HL-60/S4 treated with phorbol 12-myristate 13-acetate at 8.2 ng/mL for 4 days and 3 days (cell line): ENCODE data around the gene NXPH3.

Source experiments
- in situ Hi-C: fragments of 300-500 bp; cut with MboI; formaldehyde crosslinking; loops from 2 replicates; pipeline ENCODE4 v1.15.0; 2022; ENCODE audit warnings: low sequenced_read_pairs

NXPH3 gene

DNA sequence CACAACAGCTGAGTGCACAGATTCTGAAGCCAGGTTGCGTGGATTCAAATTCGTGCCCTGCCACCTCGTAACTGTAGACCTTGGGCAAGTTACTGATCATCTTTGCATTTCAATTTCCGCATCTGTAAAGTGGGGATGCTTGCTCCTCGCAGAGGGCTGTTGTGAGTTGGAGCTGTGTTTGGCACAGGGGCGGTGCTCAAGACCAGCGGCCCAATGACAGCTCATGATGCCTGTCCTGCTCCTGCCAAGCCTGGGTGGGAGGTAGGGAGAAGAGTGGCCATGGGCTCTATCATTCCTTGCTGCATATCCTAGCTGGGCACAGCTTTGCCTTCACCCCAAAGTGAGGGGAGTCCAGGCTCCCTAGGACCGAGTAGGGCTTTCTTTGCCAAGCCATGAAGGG, 12.6 kb downstream of the NXPH3 start:
- in situ Hi-C loops: no loop called here

GRCh38 chr17:49588726-49589576, 13.3 kb downstream of the NXPH3 start:
- in situ Hi-C loops: no loop called here

GRCh38 chr17:49589577-49589927, 13.9 kb downstream of the NXPH3 start:
- in situ Hi-C loops: no loop called here

DNA sequence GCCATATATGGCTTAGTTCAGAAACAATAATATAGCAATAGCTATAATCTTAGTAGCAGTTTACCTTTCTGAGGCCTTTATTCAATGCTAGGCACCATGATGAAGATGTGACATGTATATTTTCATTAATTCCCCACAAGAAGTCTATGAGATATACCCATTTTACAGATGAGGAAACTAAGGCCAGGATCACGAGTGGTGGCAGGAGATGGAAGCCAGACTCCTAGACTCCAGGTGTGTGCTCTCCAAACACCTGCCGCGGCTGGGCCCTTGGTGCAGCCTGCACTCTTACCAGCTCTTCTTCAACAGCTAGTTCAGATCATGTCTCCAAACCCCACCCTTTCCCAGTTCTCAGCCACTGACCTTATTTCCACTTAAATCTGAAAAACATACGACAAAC, 15.2 kb downstream of the NXPH3 start:
- in situ Hi-C loops: no loop called here

DNA sequence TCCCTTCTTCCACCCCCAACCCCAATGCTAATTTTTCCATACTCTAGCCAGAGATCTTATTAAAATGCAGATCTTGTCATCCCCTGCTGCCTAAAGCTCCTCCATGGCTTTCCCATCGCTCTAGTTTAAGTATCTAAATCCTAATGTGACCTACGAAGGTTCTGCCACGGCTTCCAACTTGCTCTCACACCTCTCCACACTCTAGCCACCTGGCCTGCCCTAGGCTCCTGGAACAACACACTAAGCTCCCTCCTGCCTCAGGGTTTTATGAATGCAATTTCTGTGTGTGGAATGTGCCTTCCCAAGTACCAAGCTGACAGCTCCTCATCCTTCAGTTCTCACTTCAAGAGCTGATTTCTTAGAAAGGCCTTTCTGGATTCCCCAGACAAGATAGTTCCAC, 16.6 kb downstream of the NXPH3 start:
- in situ Hi-C loops: no loop called here

DNA sequence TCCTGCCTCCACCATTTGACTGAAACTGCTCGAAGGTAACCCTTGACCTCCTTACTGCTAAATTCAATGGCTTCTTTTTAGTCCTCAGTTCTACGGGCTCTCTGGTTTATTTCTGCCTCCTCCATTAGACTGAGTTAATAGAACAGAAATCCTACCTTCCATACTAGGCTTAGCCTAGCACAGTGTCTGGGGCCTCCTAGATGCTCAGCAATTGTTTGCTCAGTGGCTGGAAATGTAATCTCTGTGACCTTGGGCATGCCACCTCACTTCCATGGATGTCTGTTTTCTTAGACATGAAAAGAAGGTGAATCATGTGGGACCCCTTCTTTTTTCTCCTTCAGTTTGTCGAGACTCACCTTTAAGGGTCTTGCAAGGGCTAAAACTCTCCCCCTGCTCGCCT, 19.7 kb downstream of the NXPH3 start:
- in situ Hi-C loops: no loop called here

GRCh38 chr17:49595980-49596379, 20.3 kb downstream of the NXPH3 start:
- in situ Hi-C loops: no loop called here

DNA sequence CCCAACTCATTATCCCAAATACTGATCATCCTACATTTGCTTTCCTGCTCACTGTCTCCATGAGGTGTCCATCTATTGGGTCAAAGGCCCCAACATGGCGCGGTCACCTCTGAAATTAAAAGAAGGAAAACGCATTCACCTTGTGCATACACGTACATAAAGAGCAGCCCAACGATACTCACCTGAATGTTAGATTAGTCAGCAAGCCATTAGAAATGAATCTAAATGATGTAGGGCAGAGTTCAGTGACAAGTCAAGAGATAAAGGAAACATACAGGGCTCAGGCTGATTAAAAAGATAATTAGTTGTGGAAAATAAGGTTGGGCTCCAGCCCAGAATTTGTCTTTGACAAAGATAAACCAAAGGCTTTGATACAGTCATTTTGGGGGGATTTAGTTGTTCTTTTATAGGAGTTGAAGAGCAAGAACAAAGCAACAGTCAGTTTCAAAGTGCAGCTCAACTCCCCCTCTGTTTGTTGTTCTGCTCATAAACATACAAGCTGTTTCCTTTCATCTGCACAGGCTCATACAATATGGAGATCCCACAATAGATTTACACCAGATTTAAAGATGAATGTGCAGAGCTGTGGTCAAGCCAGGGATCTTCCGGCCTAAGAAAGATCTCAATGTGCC, 21.1 kb downstream of the NXPH3 start:
- in situ Hi-C loops: no loop called here

GRCh38 chr17:49597436-49597835, 21.8 kb downstream of the NXPH3 start:
- in situ Hi-C loops: no loop called here

GRCh38 chr17:49597928-49598655, 22.4 kb downstream of the NXPH3 start:
- in situ Hi-C loops: no loop called here

GRCh38 chr17:49598918-49599317, 23.2 kb downstream of the NXPH3 start:
- in situ Hi-C loops: no loop called here

- in situ Hi-C loops: no loop called here
These were observed 25.3 kb downstream of the NXPH3 start for GRCh38 chr17:49600949-49601348.

- in situ Hi-C loops: no loop called here
These were observed 27.1 kb downstream of the NXPH3 start for GRCh38 chr17:49602783-49603182.

DNA sequence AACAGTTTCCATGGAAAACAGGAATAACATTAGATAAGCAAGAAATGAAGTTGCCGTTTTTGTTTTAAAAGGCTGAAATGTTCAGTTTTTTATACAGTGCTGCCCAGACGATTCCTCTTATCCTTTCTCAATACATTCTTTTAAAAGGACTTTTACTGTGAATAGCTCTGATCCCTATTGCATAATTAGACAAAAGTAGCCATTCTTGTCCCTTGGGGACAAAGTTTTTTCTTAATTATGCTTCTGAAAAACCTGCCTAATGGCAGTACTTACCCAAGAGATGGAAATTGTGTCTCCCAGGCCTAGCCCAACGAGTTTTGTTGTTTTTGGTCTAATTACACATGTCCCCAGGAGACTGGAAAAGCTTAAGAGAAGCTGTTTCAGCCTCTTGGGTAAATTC, 27.6 kb downstream of the NXPH3 start:
- in situ Hi-C loops: no loop called here

- in situ Hi-C loops: no loop called here
These were observed 28.0 kb downstream of the NXPH3 start for GRCh38 chr17:49603720-49604119.

- in situ Hi-C loops: no loop called here
These were observed 28.7 kb downstream of the NXPH3 start for GRCh38 chr17:49604314-49604869.

- in situ Hi-C loops: no loop called here
These were observed 35.4 kb downstream of the NXPH3 start for GRCh38 chr17:49610883-49611584.

DNA sequence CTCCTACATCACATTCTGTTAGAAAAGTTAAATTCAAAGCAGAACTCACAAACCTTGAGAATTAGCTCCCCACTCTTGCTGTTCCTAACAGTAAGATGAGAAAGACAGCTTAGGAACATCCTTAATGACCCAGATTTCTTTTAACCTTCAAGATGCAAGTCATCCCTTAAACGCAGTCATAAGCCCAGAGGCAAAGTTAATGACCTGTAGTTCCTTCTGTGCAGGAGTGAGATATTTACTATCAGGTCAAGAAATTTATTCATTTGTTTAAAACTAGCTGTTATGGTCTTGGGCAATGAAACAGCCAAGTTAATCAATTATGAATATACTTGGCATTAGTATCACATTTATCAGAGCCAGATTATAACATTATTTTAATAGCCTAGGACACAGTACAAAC, 37.1 kb downstream of the NXPH3 start:
- in situ Hi-C loops: no loop called here

DNA sequence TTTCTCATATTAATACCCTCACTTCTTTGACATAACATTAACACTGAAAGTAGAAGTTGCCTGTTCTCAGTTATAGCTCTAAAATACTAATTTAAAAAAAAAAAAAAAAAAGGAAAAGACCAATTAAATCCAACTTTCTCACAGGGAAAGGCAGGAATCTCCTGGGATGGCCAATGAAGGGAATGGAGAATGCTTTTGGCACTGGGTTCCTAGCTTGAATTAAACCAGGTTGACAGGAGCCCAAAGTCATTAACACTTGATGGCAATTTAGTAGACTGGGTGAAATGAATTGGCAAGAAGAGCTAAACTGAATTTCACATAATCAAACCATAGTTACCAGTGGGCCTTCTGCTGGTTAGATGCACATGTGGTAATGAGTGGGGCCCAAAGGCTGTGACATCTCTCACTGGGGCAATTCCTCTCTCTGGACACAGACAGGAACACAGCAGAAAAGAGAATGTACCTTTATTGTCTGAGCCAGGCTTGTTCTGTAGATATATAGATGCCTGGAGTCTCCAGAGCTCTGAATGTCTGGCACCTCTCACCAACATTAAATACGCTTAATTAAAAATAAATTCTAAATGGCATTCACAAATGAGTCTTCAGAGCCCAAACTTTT, 37.6 kb downstream of the NXPH3 start:
- in situ Hi-C loops: no loop called here

DNA sequence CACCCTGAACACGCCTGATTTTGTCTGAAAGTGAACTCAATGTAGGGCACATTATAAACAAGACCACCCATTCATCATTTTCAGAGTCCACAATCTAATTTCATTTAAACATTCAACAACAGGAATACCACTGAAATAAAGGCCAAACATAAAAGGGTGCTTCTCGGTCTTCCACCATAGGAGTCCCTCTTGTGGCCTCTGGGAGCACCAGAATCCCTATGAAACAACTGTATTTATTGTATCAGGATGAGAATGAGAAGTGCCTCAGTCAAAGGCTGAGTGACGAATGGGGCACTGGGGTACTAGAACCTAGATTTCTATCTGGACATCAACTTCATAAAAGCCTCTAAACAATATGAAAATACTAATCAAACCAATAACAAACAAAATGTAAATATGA, 40.4 kb downstream of the NXPH3 start:
- in situ Hi-C loops: no loop called here
